Osteocyte (in vitro differentiated cells): Measurements from ENCODE around the gene MANEA. TPM values are rescaled to one million over a fixed set of nuclear protein-coding genes. Genes with fewer than 3 reads are reported as not detected.

ENCODE experiments used
- DNase-seq: peaks from one replicate; pipeline ENCODE4 v3.0.0; 2021; ENCODE audit warnings: mixed read lengths; ENCODE audit not compliant: unreplicated experiment; ENCODE audit errors: extremely low spot score
- H3K27ac Mint-ChIP-seq: one replicate; pipeline ENCODE4 v1.8.0; 2021; ENCODE audit warnings: mild to moderate bottlenecking, mixed read lengths; ENCODE audit not compliant: unreplicated experiment
- H3K27me3 Mint-ChIP-seq: one replicate; pipeline ENCODE4 v1.8.0; 2021; ENCODE audit warnings: mixed read lengths; ENCODE audit not compliant: unreplicated experiment
- H3K36me3 Mint-ChIP-seq: one replicate; pipeline ENCODE4 v1.8.0; 2021; ENCODE audit warnings: mixed read lengths; ENCODE audit not compliant: unreplicated experiment
- H3K4me1 Mint-ChIP-seq: one replicate; pipeline ENCODE4 v1.8.0; 2021; ENCODE audit warnings: mixed read lengths; ENCODE audit not compliant: unreplicated experiment
- H3K4me3 Mint-ChIP-seq: one replicate; pipeline ENCODE4 v1.8.0; 2021; ENCODE audit warnings: mild to moderate bottlenecking, moderate library complexity, mixed read lengths; ENCODE audit not compliant: unreplicated experiment
- H3K9me3 Mint-ChIP-seq: one replicate; pipeline ENCODE4 v1.8.0; 2021; ENCODE audit warnings: mixed read lengths; ENCODE audit not compliant: unreplicated experiment
- CTCF ChIP-seq: fragments of 200-600 bp; sonication (generic); IDR thresholded peaks from 2 replicates; pipeline ENCODE4 v1.5.0; 2021; ENCODE audit warnings: antibody characterized with exemption, mild to moderate bottlenecking, moderate library complexity
- total RNA-seq: library from RNA; stranded (reverse); gene quantifications from 2 replicates; pipeline ENCODE4 v1.2.1, GENCODE V29; 2021

Gene MANEA
- total RNA-seq, 1 donor from 2014 or later: 13.4 TPM

DNA sequence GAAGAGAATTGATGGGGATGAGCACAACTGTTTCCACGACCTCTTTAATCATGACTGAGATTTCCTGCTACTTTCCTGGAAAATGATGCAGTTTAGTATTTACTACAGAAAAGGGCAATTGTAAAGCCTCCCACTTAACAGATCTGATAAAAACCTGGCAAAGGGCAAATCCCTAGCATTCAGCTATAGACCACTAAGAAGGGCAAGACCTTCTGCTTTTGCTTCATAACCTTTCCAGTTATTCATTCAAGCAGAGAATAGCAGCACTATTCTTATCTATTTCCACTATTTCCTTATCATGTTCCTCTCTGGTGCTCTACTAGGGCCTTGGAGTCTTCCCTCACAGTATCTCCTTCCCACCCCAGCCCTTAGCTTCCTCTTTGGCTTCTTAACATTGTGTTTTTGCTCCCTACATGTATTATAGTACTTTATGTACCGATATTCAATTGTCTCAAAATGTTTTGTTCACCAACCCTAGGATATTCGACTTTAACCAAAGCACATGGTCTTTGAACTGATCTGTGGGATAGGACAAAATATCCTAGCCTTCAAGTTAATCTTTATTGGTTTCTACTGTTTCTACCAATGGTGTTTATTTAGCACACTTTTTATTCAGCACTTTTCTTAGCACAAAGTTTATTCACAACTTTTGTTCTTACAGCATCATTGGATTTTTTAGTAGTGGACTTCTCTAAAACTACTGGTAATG lies 32.7 kb upstream of the MANEA start:
- H3K4me1 Mint-ChIP-seq: no peaks in the 10 kb centered on the region
- H3K27me3 Mint-ChIP-seq: peaks cover 14% of the 10 kb centered on the region
- TF ChIP-seq CTCF: no peak
- H3K27ac Mint-ChIP-seq: no peak overlapping the region
- no peaks in the 10 kb centered on the region for H3K36me3 Mint-ChIP-seq
- no peaks in the 10 kb centered on the region for H3K9me3 Mint-ChIP-seq
- no peak overlapping the region for H3K4me3 Mint-ChIP-seq
- DNase-seq: no peak

- no peak overlapping the region for H3K27ac Mint-ChIP-seq
- DNase-seq: no peak
- no peaks in the 10 kb centered on the region for H3K4me1 Mint-ChIP-seq
- H3K27me3 Mint-ChIP-seq: peaks cover 14% of the 10 kb centered on the region
- H3K9me3 Mint-ChIP-seq: no peaks in the 10 kb centered on the region
- H3K36me3 Mint-ChIP-seq: no peaks in the 10 kb centered on the region
- TF ChIP-seq CTCF: no peak
- H3K4me3 Mint-ChIP-seq: no peak overlapping the region
Measured at GRCh38 chr6:95545226-95545625, 32.1 kb upstream of the MANEA start.

GRCh38 chr6:95545686-95546085 lies 31.6 kb upstream of the MANEA start:
- Mint-ChIP-seq H3K27ac (no peak overlapping the region), H3K4me3 (no peak overlapping the region), H3K9me3 (no peaks in the 10 kb centered on the region), H3K36me3 (no peaks in the 10 kb centered on the region), H3K27me3 (peaks cover 18% of the 10 kb centered on the region), H3K4me1 (no peaks in the 10 kb centered on the region)
- TF ChIP-seq CTCF: no peak
- DNase-seq: no peak

GRCh38 chr6:95546148-95546547 lies 31.2 kb upstream of the MANEA start:
- no peak overlapping the region for H3K27ac Mint-ChIP-seq
- TF ChIP-seq CTCF: no peak

DNA sequence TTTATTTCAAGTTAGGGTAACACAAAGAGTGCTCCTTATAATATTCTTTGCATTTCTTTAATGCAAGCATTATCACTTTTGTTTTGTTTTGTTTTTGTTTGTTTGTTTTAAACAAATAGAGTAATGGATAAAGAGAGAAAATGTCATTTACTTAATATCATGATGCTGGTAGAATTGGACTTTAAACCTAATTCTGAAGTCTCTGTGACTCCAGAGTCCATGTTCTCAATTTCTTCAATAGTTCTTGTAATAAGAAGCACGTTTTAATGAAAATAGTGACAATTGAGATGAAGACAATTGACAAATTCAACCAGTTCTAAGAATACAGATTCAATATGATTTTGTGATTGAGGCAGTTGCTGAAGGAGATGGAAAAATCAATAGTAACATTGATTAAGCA lies 30.3 kb upstream of the MANEA start:
- no peak for TF ChIP-seq CTCF
- H3K27ac Mint-ChIP-seq: no peak overlapping the region
- H3K36me3 Mint-ChIP-seq: no peaks in the 10 kb centered on the region
- DNase-seq: no peak
- no peaks in the 10 kb centered on the region for H3K9me3 Mint-ChIP-seq
- H3K4me3 Mint-ChIP-seq: no peak overlapping the region
- H3K4me1 Mint-ChIP-seq: no peaks in the 10 kb centered on the region
- peaks cover 22% of the 10 kb centered on the region for H3K27me3 Mint-ChIP-seq

More at GRCh38 chr6:95546148-95546547, 31.2 kb upstream of the MANEA start:
- H3K4me1 Mint-ChIP-seq: no peaks in the 10 kb centered on the region
- no peaks in the 10 kb centered on the region for H3K9me3 Mint-ChIP-seq
- H3K4me3 Mint-ChIP-seq: no peak overlapping the region
- DNase-seq: no peak
- H3K27me3 Mint-ChIP-seq: peaks cover 18% of the 10 kb centered on the region
- no peaks in the 10 kb centered on the region for H3K36me3 Mint-ChIP-seq
